ENCODE measurements around the gene PCF11. TPM values are rescaled to one million over a fixed set of nuclear protein-coding genes. Genes with fewer than 3 reads are reported as not detected.

PCF11 gene
- total and polyA plus RNA-seq, 2 of the 13 experiments (the other 11 are each of a cell fraction or from before 2014, with no cell fraction given) = 40.3 to 47.7 TPM

GRCh38 chr11:83222499-83222898 is 65.6 kb downstream of the PCF11 start (continued):
- TF ChIP-seq ZNF33A (CRISPR knock-in tag; IDR thresholded peaks at IDR 0.05; ENCODE audit: borderline replicate concordance) (no peak), TRIM24 (CRISPR knock-in tag; IDR thresholded peaks at IDR 0.05) (no peak), ZNF503 (CRISPR knock-in tag; IDR thresholded peaks at IDR 0.05) (no peak), TIGD3 (CRISPR knock-in tag; IDR thresholded peaks at IDR 0.05; ENCODE audit: borderline replicate concordance) (no peak), TBX3 (IDR thresholded peaks at IDR 0.05; ENCODE audit: borderline replicate concordance) (no peak), ZNF691 (CRISPR knock-in tag; IDR thresholded peaks at IDR 0.05; ENCODE audit: borderline replicate concordance, low read depth) (no peak)

- Histone ChIP-seq H3K4me3 (replicated peaks in 1 of 3; ENCODE audit: insufficient read depth in 1 of 3, low read depth in 2 of 3, low read length in 3 of 3) (no peak overlapping the region), H3K27ac (ENCODE audit: extremely low read length, insufficient read depth, low read length) (no peak overlapping the region), H3K4me2 (ENCODE audit: low read depth, low read length) (no peak overlapping the region), H3K79me2 (ENCODE audit: insufficient read depth, low read length) (no peaks in the 10 kb centered on the region), H3K4me1 (ENCODE audit: insufficient read depth, low read length) (no peaks in the 10 kb centered on the region), H3K27me3 (ENCODE audit: control insufficient read depth in 1 of 2, insufficient read depth in 2 of 2, low read length in 2 of 2) (peaks cover 0 to 1% of the 10 kb centered on the region in 2 experiments; a peak in 2 of 5 replicates), H4K20me1 (ENCODE audit: insufficient read depth, low read length) (no peaks in the 10 kb centered on the region), H3K9ac (ENCODE audit: insufficient read depth, low read depth, low read length) (no peak overlapping the region), H3K36me3 (replicated peaks in 1 of 2; ENCODE audit: control insufficient read depth in 1 of 2, insufficient read depth in 2 of 2, low read length in 2 of 2) (no peaks in the 10 kb centered on the region), H3K9me3 (ENCODE audit: low read length) (no peaks in the 10 kb centered on the region), H2AFZ (ENCODE audit: low read length) (no peak overlapping the region)
- FAIRE-seq (no peak), ATAC-seq (no peak), DNase-seq (ENCODE audit: low spot score) (no peak)
- POLR2A ChIA-PET = no interaction called here
- in situ Hi-C loops (cut with HindIII; ENCODE audit: extremely low pct_ligation_motif_present, low pct_unique_long_range_greater_than_20kb) = loop anchor here (10.0 kb wide), 1 partner anchor 591 kb away; no protein-coding TSS in a partner anchor
- TF ChIP-seq TEF (CRISPR knock-in tag; IDR thresholded peaks at IDR 0.05) (no peak), ZFYVE20 (CRISPR knock-in tag; IDR thresholded peaks at IDR 0.05; ENCODE audit: borderline replicate concordance, low read depth) (no peak), MAFF (IDR thresholded peaks at IDR 0.05; ENCODE audit: low read depth, low read length) (peak; percentile 88), CENPBD1 (CRISPR knock-in tag; IDR thresholded peaks at IDR 0.05; ENCODE audit: borderline replicate concordance, low read depth) (no peak), MAFK (conservative IDR thresholded peaks at IDR 0.05 in 1 of 2, IDR thresholded peaks at IDR 0.05 in 1 of 2; ENCODE audit: low read length in 2 of 2) (peak; percentile 80 to 90)
- BruUV-seq (replicated peaks) = no TSS peak
- intact Hi-C loops (cut with micrococcal nuclease; ENCODE audit: unreplicated experiment) = no loop called here
- CTCF ChIA-PET (ENCODE audit: low intra/inter-chr PET ratio, low total read pairs) = no interaction called here
- WGBS (ENCODE audit: low lambda C conversion rate) = 62% methylated on average over 2 of the region's 2 CpGs
These were observed 66.5 kb downstream of the PCF11 start for GRCh38 chr11:83223457-83223856.
